WTC11 (cell line): ENCODE measurements around the gene GRAMD4. TPM values are rescaled to one million over a fixed set of nuclear protein-coding genes. Genes with fewer than 3 reads are reported as not detected.

Source experiments
- ATAC-seq: fragments of 200-7000 bp; cut with Tn5 transposase; 2 replicates; pipeline ENCODE4 v1.10.0; 2021; ENCODE audit warnings: mild to moderate bottlenecking, moderate library complexity
- CTCF ChIA-PET: fragments of 300-600 bp; sonication (Branson Sonifier 250); formaldehyde crosslinking; loops from one replicate; lab custom pipeline; 2021; ENCODE audit warnings: antibody characterized with exemption; lab: Charles Lee
- POLR2A ChIA-PET: fragments of 350-600 bp; sonication (Branson Sonifier 250); formaldehyde crosslinking; loops from one replicate; lab custom pipeline; 2021; ENCODE audit warnings: antibody characterized with exemption; lab: Charles Lee
- DNase-seq: peaks from one replicate; pipeline ENCODE4 v3.0.0; 2021; ENCODE audit warnings: low spot score
- H3K27ac Mint-ChIP-seq: 2 replicates; pipeline ENCODE4 v1.8.0; 2021; ENCODE audit warnings: mixed read lengths
- H3K27me3 Mint-ChIP-seq: 2 replicates; pipeline ENCODE4 v1.8.0; 2021; ENCODE audit warnings: low read depth, mild to moderate bottlenecking, moderate library complexity, mixed read lengths
- H3K36me3 Mint-ChIP-seq: 2 replicates; pipeline ENCODE4 v1.8.0; 2021; ENCODE audit warnings: mixed read lengths
- H3K4me1 Mint-ChIP-seq: 2 replicates; pipeline ENCODE4 v1.8.0; 2022; ENCODE audit warnings: mixed read lengths
- H3K4me3 Mint-ChIP-seq: 2 replicates; pipeline ENCODE4 v1.8.0; 2021; ENCODE audit warnings: mild to moderate bottlenecking, moderate library complexity, mixed read lengths
- H3K9me3 Mint-ChIP-seq: 2 replicates; pipeline ENCODE4 v1.8.0; 2021; ENCODE audit warnings: mixed read lengths
- ATF3 ChIP-seq: sonication (generic); formaldehyde crosslinking; conservative IDR thresholded peaks from 2 replicates; pipeline ENCODE4 v1.8.1; 2022; ENCODE audit warnings: mild to moderate bottlenecking, missing genetic modification reagents
- ELF4 ChIP-seq: sonication (generic); formaldehyde crosslinking; IDR thresholded peaks from 2 replicates; pipeline ENCODE4 v1.8.1; 2022; ENCODE audit warnings: low read depth, mild to moderate bottlenecking, moderate library complexity, missing genetic modification reagents
- ERG ChIP-seq: fragments of 250-450 bp; sonication (Bioruptor Pico); IDR thresholded peaks from 2 replicates; pipeline ENCODE4 v1.8.0; 2021; ENCODE audit warnings: mild to moderate bottlenecking
- FOXJ3 ChIP-seq: sonication (generic); formaldehyde crosslinking; IDR thresholded peaks from 2 replicates; pipeline ENCODE4 v1.9.0; 2021; ENCODE audit warnings: missing genetic modification reagents, mild to moderate bottlenecking, borderline replicate concordance
- GABPB1 ChIP-seq: sonication (generic); formaldehyde crosslinking; IDR thresholded peaks from 2 replicates; pipeline ENCODE4 v1.8.1; 2023; ENCODE audit warnings: mild to moderate bottlenecking, missing genetic modification reagents
- GRHL2 ChIP-seq: fragments of 250-450 bp; sonication (Bioruptor Pico); IDR thresholded peaks from 2 replicates; pipeline ENCODE4 v1.8.0; 2022; ENCODE audit warnings: mild to moderate bottlenecking, moderate library complexity; ENCODE audit not compliant: insufficient replicate concordance, severe bottlenecking
- NFYB ChIP-seq: sonication (generic); formaldehyde crosslinking; conservative IDR thresholded peaks from 2 replicates; pipeline ENCODE4 v1.8.0; 2022; ENCODE audit warnings: low read depth, missing genetic modification reagents
- PREB ChIP-seq: sonication (generic); formaldehyde crosslinking; IDR thresholded peaks from 2 replicates; pipeline ENCODE4 v1.8.1; 2022; ENCODE audit warnings: mild to moderate bottlenecking, missing genetic modification reagents, moderate library complexity, borderline replicate concordance
- PRRX2 ChIP-seq: fragments of 250-450 bp; sonication (Bioruptor Pico); IDR thresholded peaks from 2 replicates; pipeline ENCODE4 v1.8.0; 2021; ENCODE audit warnings: mild to moderate bottlenecking
- SMAD3 ChIP-seq: sonication (generic); formaldehyde crosslinking; IDR thresholded peaks from 2 replicates; pipeline ENCODE4 v1.8.0; 2022; ENCODE audit warnings: missing genetic modification reagents, mild to moderate bottlenecking, borderline replicate concordance
- TCF7 ChIP-seq: sonication (generic); formaldehyde crosslinking; IDR thresholded peaks from 2 replicates; pipeline ENCODE4 v1.8.0; 2022; ENCODE audit warnings: mild to moderate bottlenecking, low read depth, missing genetic modification reagents, moderate library complexity
- TP53 ChIP-seq: sonication (generic); formaldehyde crosslinking; IDR thresholded peaks from 2 replicates; pipeline ENCODE4 v1.8.1; 2023; ENCODE audit warnings: mild to moderate bottlenecking, missing genetic modification reagents
- USF2 ChIP-seq: sonication (generic); formaldehyde crosslinking; IDR thresholded peaks from 2 replicates; pipeline ENCODE4 v1.8.1; 2023; ENCODE audit warnings: mild to moderate bottlenecking, missing genetic modification reagents, moderate library complexity
- ZBTB43 ChIP-seq: sonication (generic); formaldehyde crosslinking; IDR thresholded peaks from 2 replicates; pipeline ENCODE4 v1.8.1; 2023; ENCODE audit warnings: mild to moderate bottlenecking, missing genetic modification reagents
- ZNF396 ChIP-seq: fragments of 250-450 bp; sonication (Bioruptor Pico); IDR thresholded peaks from 2 replicates; pipeline ENCODE4 v1.8.0; 2021; ENCODE audit warnings: mild to moderate bottlenecking, moderate library complexity, borderline replicate concordance
- ZNF423 ChIP-seq: fragments of 250-450 bp; sonication (Bioruptor Pico); IDR thresholded peaks from 2 replicates; pipeline ENCODE4 v2.1.2; 2022; ENCODE audit warnings: mild to moderate bottlenecking, moderate library complexity
- ZNF532 ChIP-seq: fragments of 250-450 bp; sonication (Bioruptor Pico); IDR thresholded peaks from 2 replicates; pipeline ENCODE4 v1.9.0; 2021; ENCODE audit warnings: mild to moderate bottlenecking, borderline replicate concordance
- ZNF671 ChIP-seq: fragments of 250-450 bp; sonication (Bioruptor Pico); IDR thresholded peaks from 2 replicates; pipeline ENCODE4 v1.8.0; 2021; ENCODE audit warnings: mild to moderate bottlenecking
- total RNA-seq: library from RNA; stranded (reverse); gene quantifications from 3 replicates; pipeline ENCODE4 v1.2.3, GENCODE V29; 2021

GRAMD4 gene
- total RNA-seq, 1 experiment from 2014 or later: 41.0 TPM

GRCh38 chr22:46585340-46586122, 34.7 kb upstream of the GRAMD4 start:
- no peaks in the 10 kb centered on the region for H3K9me3 Mint-ChIP-seq
- CTCF ChIA-PET: interaction anchor here (0.7 to 1.8 kb wide), 4 partner anchors 15 to 1799 kb away, joined by 3 to 5 read pairs (median 5); no protein-coding TSS in a partner anchor
- no peak overlapping the region; the same call in 1 of the 2 replicates for H3K27ac Mint-ChIP-seq
- no peak for TF ChIP-seq ZNF532 (CRISPR knock-in tag)
- TF ChIP-seq GABPB1 (CRISPR knock-in tag): no peak
- no peak for TF ChIP-seq ZNF671 (CRISPR knock-in tag)
- TF ChIP-seq NFYB: no peak
- TF ChIP-seq ELF4 (CRISPR knock-in tag): no peak
- no peak for TF ChIP-seq ATF3
- TF ChIP-seq ZNF423: no peak
- no peak for TF ChIP-seq SMAD3 (CRISPR knock-in tag)
- no peak for TF ChIP-seq ERG (CRISPR knock-in tag)
- TF ChIP-seq TP53: no peak
- TF ChIP-seq TCF7 (CRISPR knock-in tag): no peak
- TF ChIP-seq ZBTB43 (CRISPR knock-in tag): no peak
- TF ChIP-seq PREB: no peak
- TF ChIP-seq ZNF396: no peak
- TF ChIP-seq PRRX2 (CRISPR knock-in tag): no peak
- POLR2A ChIA-PET: no interaction called here
- H3K4me1 Mint-ChIP-seq: peaks cover 47% of the 10 kb centered on the region
- no peak for ATAC-seq
- no peaks in the 10 kb centered on the region for H3K27me3 Mint-ChIP-seq
- H3K4me3 Mint-ChIP-seq: no peak overlapping the region
- H3K36me3 Mint-ChIP-seq: no peaks in the 10 kb centered on the region
- DNase-seq: no peak

GRCh38 chr22:46586123-46586519, 34.1 kb upstream of the GRAMD4 start:
- Mint-ChIP-seq H3K4me1 (peaks cover 45% of the 10 kb centered on the region), H3K27me3 (no peaks in the 10 kb centered on the region), H3K36me3 (no peaks in the 10 kb centered on the region), H3K27ac (no peak overlapping the region; the same call in 1 of the 2 replicates), H3K4me3 (no peak overlapping the region), H3K9me3 (no peaks in the 10 kb centered on the region)
- ATAC-seq: peak; percentile 57
- ChIA-PET POLR2A (no interaction called here), CTCF (interaction anchor here (1.3 to 1.8 kb wide), 3 partner anchors 16 to 218 kb away, joined by 5 read pairs; no protein-coding TSS in a partner anchor)
- TF ChIP-seq GRHL2 (CRISPR knock-in tag): no peak
- TF ChIP-seq USF2 (CRISPR knock-in tag): peak; percentile 30
- no peak for TF ChIP-seq FOXJ3 (CRISPR knock-in tag)
- DNase-seq: peak; percentile 37
